Omental fat pad (tissue), 4 donors: ENCODE data around the gene PLCD4. TPM values are rescaled to one million over a fixed set of nuclear protein-coding genes. Genes with fewer than 3 reads are reported as not detected.

Experiments
- ATAC-seq: fragments of 150-250 bp; one replicate; pipeline ENCODE4 v1.9.1; 2016; ENCODE audit warnings: mild to moderate bottlenecking, moderate library complexity; ENCODE audit not compliant: low FRiP score
- DNase-seq: peaks from one replicate; pipeline ENCODE4 v3.0.0-alpha.2; 2019; ENCODE audit warnings: low spot score
- CTCF ChIP-seq, 3 donors: fragments of 450-650 bp; IDR thresholded peaks; one replicate each; pipeline ENCODE4 v1.5.1; 2016 to 2017; ENCODE audit warnings: antibody characterized with exemption in 3 of 3, mild to moderate bottlenecking in 3 of 3, moderate library complexity in 2 of 3
- total RNA-seq, 4 donors: library from RNA; depleted of rRNA; stranded (reverse); fragments of >200 nt; gene quantifications; one replicate each; pipeline ENCODE4 v1.1.0, GENCODE V29; 2016

PLCD4 gene
- total RNA-seq, 4 donors from 2014 or later = 0.56 to 2.9 (median 2.0) TPM

- TF ChIP-seq CTCF (IDR thresholded peaks at IDR 0.05) = no peak
- ATAC-seq (no peak), DNase-seq (no peak)
These were observed 10.6 kb downstream of the PLCD4 start for GRCh38 chr2:218618102-218618860.

- DNase-seq (no peak), ATAC-seq (no peak)
- TF ChIP-seq CTCF (IDR thresholded peaks at IDR 0.05) = no peak
These were observed 13.3 kb downstream of the PLCD4 start for GRCh38 chr2:218621007-218621406.

- DNase-seq (no peak), ATAC-seq (no peak)
- TF ChIP-seq CTCF (IDR thresholded peaks at IDR 0.05) = no peak
These were observed 15.1 kb downstream of the PLCD4 start for GRCh38 chr2:218622606-218623365.

- DNase-seq = no peak
- no peak for ATAC-seq
- TF ChIP-seq CTCF (IDR thresholded peaks at IDR 0.05) = no peak
These were observed 15.6 kb downstream of the PLCD4 start for GRCh38 chr2:218623366-218623705.

GRCh38 chr2:218626369-218626768, 18.7 kb downstream of the PLCD4 start:
- ATAC-seq (no peak), DNase-seq (no peak)
- no peak for TF ChIP-seq CTCF (IDR thresholded peaks at IDR 0.05)

- DNase-seq (no peak), ATAC-seq (no peak)
- TF ChIP-seq CTCF (IDR thresholded peaks at IDR 0.05) = no peak
These were observed 20.2 kb downstream of the PLCD4 start for GRCh38 chr2:218627939-218628338.

- DNase-seq (no peak), ATAC-seq (no peak)
- TF ChIP-seq CTCF (IDR thresholded peaks at IDR 0.05) = no peak
These were observed 24.1 kb downstream of the PLCD4 start for GRCh38 chr2:218631837-218632236.
